ENCODE results near the gene ITGAE. TPM values are rescaled to one million over a fixed set of nuclear protein-coding genes. Genes with fewer than 3 reads are reported as not detected.

The ITGAE gene
- total and polyA plus RNA-seq, 2 experiments from 2014 or later = 11.7 to 44.9 TPM

GRCh38 chr17:3679531-3680126 lies 121.4 kb downstream of the ITGAE start (continued):
- TF ChIP-seq ETS1 (IDR thresholded peaks at IDR 0.05) (no peak), ZNF114 (CRISPR knock-in tag; IDR thresholded peaks at IDR 0.05) (no peak), STAT1 (IDR thresholded peaks at IDR 0.05; ENCODE audit: unreplicated experiment) (no peak), EZH2phosphoT487 (IDR thresholded peaks at IDR 0.05; ENCODE audit: unreplicated experiment) (no peak), ZNF462 (CRISPR knock-in tag; IDR thresholded peaks at IDR 0.05) (no peak), NANOG (IDR thresholded peaks at IDR 0.05; ENCODE audit: borderline replicate concordance) (no peak)

- no peaks in the 10 kb centered on the region for H3K36me3 Mint-ChIP-seq (ENCODE audit: low read depth)
- H4K20me1 ChIP-seq (replicated peaks; ENCODE audit: insufficient read depth) = no peaks in the 10 kb centered on the region
- H3F3A ChIP-seq (replicated peaks; ENCODE audit: low read depth) = no peaks in the 10 kb centered on the region
- no peaks in the 10 kb centered on the region for H3K4me1 ChIP-seq (ENCODE audit: insufficient read depth)
- no peaks in the 10 kb centered on the region for H3K36me3 ChIP-seq (ENCODE audit: insufficient read depth)
- H3K27ac ChIP-seq (ENCODE audit: low read depth) = 0 out of 2 replicates have a peak overlapping the region, but pooled peaks have one; percentile 26
- no peak overlapping the region for H3K27ac Mint-ChIP-seq
- peaks cover 2% of the 10 kb centered on the region for H3K27me3 Mint-ChIP-seq (ENCODE audit: insufficient read depth, low read depth, poor library complexity)
- H3K9me3 Mint-ChIP-seq = no peaks in the 10 kb centered on the region
- peaks cover 8% of the 10 kb centered on the region; the same call in 2 of the 3 replicates for H3K4me1 Mint-ChIP-seq
- no peaks in the 10 kb centered on the region for H3K79me2 ChIP-seq (replicated peaks; ENCODE audit: insufficient read depth)
- ATAC-seq (no peak), DNase-seq (ENCODE audit: low spot score) (no peak)
- H3K4me3 Mint-ChIP-seq = no peak overlapping the region
- no peak overlapping the region for H3K4me3 ChIP-seq
- H3K27me3 ChIP-seq (ENCODE audit: insufficient read depth) = no peaks in the 10 kb centered on the region
- H3K4me2 ChIP-seq = no peak overlapping the region
- no peaks in the 10 kb centered on the region for H3K9me2 ChIP-seq (ENCODE audit: insufficient read depth)
- H2AFZ ChIP-seq = no peak overlapping the region
- no peak for TF ChIP-seq JUNB (IDR thresholded peaks at IDR 0.05; ENCODE audit: unreplicated experiment)
- TF ChIP-seq STAT1 (IDR thresholded peaks at IDR 0.05; ENCODE audit: unreplicated experiment) = no peak
- no peak for TF ChIP-seq EZH2phosphoT487 (IDR thresholded peaks at IDR 0.05; ENCODE audit: unreplicated experiment)
- no peak for TF ChIP-seq ZNF462 (CRISPR knock-in tag; IDR thresholded peaks at IDR 0.05)
Measured at GRCh38 chr17:3678821-3679530, 122.0 kb downstream of the ITGAE start.

Measured in GM23338 (cell line).